H9 (cell line): ENCODE data around the gene GXYLT1. TPM values are rescaled to one million over a fixed set of nuclear protein-coding genes. Genes with fewer than 3 reads are reported as not detected.

Experiments
- DNase-seq: peaks from one replicate; pipeline ENCODE4 v3.0.0-alpha.2; 2017
- H2AFZ ChIP-seq: one replicate; pipeline ENCODE4 v1.6.1; 2013; ENCODE audit warnings: mild to moderate bottlenecking, low read length, control low read depth, moderate library complexity
- H2AK5ac ChIP-seq: 2 replicates; pipeline ENCODE4 v1.6.1; 2013; ENCODE audit warnings: low read length, control low read depth, mixed read lengths; ENCODE audit not compliant: insufficient read length
- H2BK120ac ChIP-seq: one replicate; pipeline ENCODE4 v1.6.1; 2013; ENCODE audit warnings: low read depth, mild to moderate bottlenecking, low read length, control low read depth, inconsistent platforms; ENCODE audit not compliant: poor library complexity, severe bottlenecking
- H2BK12ac ChIP-seq: 2 replicates; pipeline ENCODE4 v1.6.1; 2013; ENCODE audit warnings: low read length, control low read depth, mixed read lengths, low read depth; ENCODE audit not compliant: insufficient read length
- H2BK15ac ChIP-seq: 2 replicates; pipeline ENCODE4 v1.6.1; 2013; ENCODE audit warnings: low read depth, low read length, control low read depth
- H2BK20ac ChIP-seq: one replicate; pipeline ENCODE4 v1.6.1; 2013; ENCODE audit warnings: low read depth, mild to moderate bottlenecking, low read length, control low read depth, inconsistent platforms; ENCODE audit not compliant: poor library complexity, severe bottlenecking
- H2BK5ac ChIP-seq: 2 replicates; pipeline ENCODE4 v1.6.1; 2013; ENCODE audit warnings: low read length, control low read depth, mixed read lengths; ENCODE audit not compliant: insufficient read length
- H3K14ac ChIP-seq: 2 replicates; pipeline ENCODE4 v1.6.1; 2013; ENCODE audit warnings: low read length, control low read depth; ENCODE audit not compliant: insufficient read depth
- H3K18ac ChIP-seq: 2 replicates; pipeline ENCODE4 v1.6.1; 2013; ENCODE audit warnings: low read depth, mild to moderate bottlenecking, mixed read lengths, low read length, control low read depth; ENCODE audit not compliant: insufficient read length
- H3K23ac ChIP-seq: 2 replicates; pipeline ENCODE4 v1.6.1; 2013; ENCODE audit warnings: low read length, control low read depth, mixed read lengths, low read depth; ENCODE audit not compliant: insufficient read length
- H3K23me2 ChIP-seq: 2 replicates; pipeline ENCODE4 v1.6.1; 2013; ENCODE audit warnings: low read depth, mild to moderate bottlenecking, mixed read lengths, low read length, control low read depth; ENCODE audit not compliant: insufficient read length, poor library complexity, severe bottlenecking
- H3K27ac ChIP-seq: 2 replicates; pipeline ENCODE4 v1.5.1; 2013; ENCODE audit warnings: low read length, control low read depth, mixed read lengths, low read depth; ENCODE audit not compliant: insufficient read length
- H3K27me3 ChIP-seq: 2 replicates; pipeline ENCODE4 v1.6.1; 2013; ENCODE audit warnings: low read length, control low read depth, inconsistent platforms; ENCODE audit not compliant: insufficient read depth
- H3K4ac ChIP-seq: 2 replicates; pipeline ENCODE4 v1.6.1; 2013; ENCODE audit warnings: low read depth, mild to moderate bottlenecking, control low read depth, inconsistent platforms, low read length, moderate library complexity
- H3K4me1 ChIP-seq: 2 replicates; pipeline ENCODE4 v1.6.1; 2013; ENCODE audit warnings: low read length, control low read depth, inconsistent platforms; ENCODE audit not compliant: insufficient read depth
- H3K4me2 ChIP-seq: 2 replicates; pipeline ENCODE4 v1.6.1; 2013; ENCODE audit warnings: low read length, control low read depth, mixed read lengths; ENCODE audit not compliant: insufficient read length, insufficient read depth
- H3K56ac ChIP-seq: 2 replicates; pipeline ENCODE4 v1.6.1; 2013; ENCODE audit warnings: low read depth, mild to moderate bottlenecking, mixed read lengths, low read length, control low read depth; ENCODE audit not compliant: insufficient read length
- H3K79me1 ChIP-seq: 2 replicates; pipeline ENCODE4 v1.6.1; 2013; ENCODE audit warnings: low read depth, mild to moderate bottlenecking, moderate library complexity, low read length, control low read depth, inconsistent platforms; ENCODE audit not compliant: insufficient read depth, poor library complexity, severe bottlenecking
- H3K79me2 ChIP-seq: 2 replicates; pipeline ENCODE4 v1.6.1; 2013; ENCODE audit warnings: low read length, control low read depth, inconsistent platforms; ENCODE audit not compliant: insufficient read depth
- H3K9ac ChIP-seq: 2 replicates; pipeline ENCODE4 v1.6.1; 2013; ENCODE audit warnings: low read length, control low read depth, mixed read lengths; ENCODE audit not compliant: insufficient read length; ENCODE audit errors: extremely low read depth
- H3K9me3 ChIP-seq: one replicate; pipeline ENCODE4 v1.6.1; 2013; ENCODE audit warnings: low read depth, low read length, inconsistent platforms; ENCODE audit not compliant: control insufficient read depth
- H3T11ph ChIP-seq: one replicate; pipeline ENCODE4 v1.6.1; 2013; ENCODE audit warnings: mild to moderate bottlenecking, low read length, control low read depth, inconsistent platforms
- H4K20me1 ChIP-seq: one replicate; pipeline ENCODE4 v1.6.1; 2013; ENCODE audit not compliant: control insufficient read depth, insufficient read length, insufficient read depth
- H4K5ac ChIP-seq: 2 replicates; pipeline ENCODE4 v1.6.1; 2013; ENCODE audit warnings: low read depth, mild to moderate bottlenecking, mixed read lengths, low read length, control low read depth; ENCODE audit not compliant: insufficient read length
- H4K8ac ChIP-seq: replicated peaks from 2 replicates; pipeline ENCODE4 v1.6.1; 2013; ENCODE audit warnings: low read length, control low read depth, mixed read lengths, low read depth; ENCODE audit not compliant: insufficient read length
- H4K91ac ChIP-seq: 2 replicates; pipeline ENCODE4 v1.6.1; 2013; ENCODE audit warnings: low read depth, mild to moderate bottlenecking, moderate library complexity, mixed read lengths, low read length, control low read depth; ENCODE audit not compliant: insufficient read length
- H3K27ac Mint-ChIP-seq, 3 experiments: 2 replicates in 2 of 3; 3 replicates in 1 of 3; pipeline ENCODE4 v1.8.0; 2020 to 2021; ENCODE audit warnings: mixed read lengths in 3 of 3, mild to moderate bottlenecking in 1 of 3, moderate library complexity in 1 of 3
- H3K27me3 Mint-ChIP-seq: 2 replicates; pipeline ENCODE4 v1.8.0; 2021; ENCODE audit warnings: low read depth, mild to moderate bottlenecking, moderate library complexity, mixed read lengths
- H3K36me3 Mint-ChIP-seq, 3 experiments: 2 replicates in 2 of 3; 3 replicates in 1 of 3; pipeline ENCODE4 v1.8.0; 2020 to 2021; ENCODE audit warnings: low read depth in 3 of 3, mixed read lengths in 3 of 3; ENCODE audit not compliant: insufficient read depth in 1 of 3
- H3K4me1 Mint-ChIP-seq, 2 experiments: 2 replicates each; pipeline ENCODE4 v1.8.0; 2020; ENCODE audit warnings: mixed read lengths in 2 of 2
- H3K4me3 Mint-ChIP-seq, 2 experiments: 2 replicates in 1 of 2; 3 replicates in 1 of 2; pipeline ENCODE4 v1.8.0; 2020 to 2021; ENCODE audit warnings: mild to moderate bottlenecking in 2 of 2, mixed read lengths in 2 of 2, moderate library complexity in 1 of 2
- H3K9me3 Mint-ChIP-seq, 2 experiments: 2 replicates in 1 of 2; 3 replicates in 1 of 2; pipeline ENCODE4 v1.8.0; 2020; ENCODE audit warnings: mild to moderate bottlenecking in 2 of 2, mixed read lengths in 2 of 2, moderate library complexity in 1 of 2
- CTCF ChIP-seq: fragments of 200-600 bp; sonication (generic); conservative IDR thresholded peaks from 3 replicates; pipeline ENCODE4 v1.8.0; 2021; ENCODE audit warnings: antibody characterized with exemption, mild to moderate bottlenecking
- WGBS: extraction: QIAGEN DNeasy Blood & Tissue Kit; methylation state at CpG from one replicate; pipeline ENCODE4 v1.1.7; 2013; ENCODE audit warnings: missing lambda C conversion rate, low lambda C conversion rate, mixed read lengths; ENCODE audit not compliant: insufficient read length; ENCODE audit errors: extremely low coverage; 5-methylcytosine and 5-hydroxymethylcytosine counted together
- total RNA-seq: library from RNA; stranded (reverse); gene quantifications from 2 replicates; pipeline ENCODE4 v1.2.1, GENCODE V29; 2021

GXYLT1 gene
- total RNA-seq, 1 experiment from 2014 or later = 14.5 TPM

- Mint-ChIP-seq H3K36me3 (no peaks in the 10 kb centered on the region; a peak in 2 of 7 replicates), H3K27ac (no peak overlapping the region), H3K27me3 (no peaks in the 10 kb centered on the region), H3K4me3 (no peak overlapping the region), H3K4me1 (peaks cover 7 to 12% of the 10 kb centered on the region in 2 experiments; a peak in 3 of 4 replicates), H3K9me3 (no peaks in the 10 kb centered on the region)
- H3K79me2 ChIP-seq = no peaks in the 10 kb centered on the region; the same call in 1 of the 2 replicates
- H3K23ac ChIP-seq = no peak overlapping the region
- H3K9ac ChIP-seq = no peak overlapping the region
- H3T11ph ChIP-seq = no peak overlapping the region
- no peaks in the 10 kb centered on the region for H4K20me1 ChIP-seq
- H2BK12ac ChIP-seq = no peak overlapping the region
- peaks cover 4% of the 10 kb centered on the region; the same call in 1 of the 2 replicates for H3K4me1 ChIP-seq
- H3K56ac ChIP-seq = no peak overlapping the region
- H2BK15ac ChIP-seq = no peak overlapping the region
- no peak overlapping the region for H4K8ac ChIP-seq
- WGBS = no CpG with 5 or more reads among the region's 5 CpGs
- no peaks in the 10 kb centered on the region for H3K27me3 ChIP-seq
- H3K18ac ChIP-seq = no peak overlapping the region
- H3K14ac ChIP-seq = no peak overlapping the region
- H2BK5ac ChIP-seq = no peak overlapping the region
- no peak overlapping the region for H2AK5ac ChIP-seq
- no peak overlapping the region for H2BK120ac ChIP-seq
- H3K9me3 ChIP-seq = no peaks in the 10 kb centered on the region
- no peak for DNase-seq
- H3K4me2 ChIP-seq = no peak overlapping the region
- H3K79me1 ChIP-seq = peaks cover 2% of the 10 kb centered on the region
- no peak for TF ChIP-seq CTCF
- no peak overlapping the region for H3K4ac ChIP-seq
- H4K91ac ChIP-seq = no peak overlapping the region
- H3K23me2 ChIP-seq = no peaks in the 10 kb centered on the region
- no peak overlapping the region for H3K27ac ChIP-seq
- no peak overlapping the region for H4K5ac ChIP-seq
- no peak overlapping the region for H2BK20ac ChIP-seq
- no peak overlapping the region for H2AFZ ChIP-seq
These were observed 19.8 kb downstream of the GXYLT1 start for GRCh38 chr12:42124764-42125387.
